ENCODE measurements around the gene SNRPB.

- TF ChIP-seq POLR2A (IDR thresholded peaks at IDR 0.05), result no peak
- TF ChIP-seq CTCF (IDR thresholded peaks at IDR 0.05), result no peak
Measured at GRCh38 chr20:2463616-2464365, 6.8 kb downstream of the SNRPB start.

Measured in right lobe of liver (tissue), 4 donors.